Spleen (tissue), 7 donors: Measurements from ENCODE around the gene RERE.

ENCODE experiments used
- POLR2A ChIP-seq, 3 donors: fragments of 450-650 bp; IDR thresholded peaks; one replicate each; pipeline ENCODE4 v1.5.1; 2017; ENCODE audit warnings: antibody characterized with exemption in 3 of 3, mild to moderate bottlenecking in 1 of 3
- TF ChIP-seq, protein P1 (sequence below), 11 experiments: fragments of 200-600 bp in 7 of 11; fragments of 450-650 bp in 4 of 11; sonication (generic) in 4 of 11; IDR thresholded peaks in 8 of 11; conservative IDR thresholded peaks in 3 of 11; 1 replicate in 7 of 11; 2 replicates in 4 of 11; pipeline versions ENCODE4 v1.4.0 to v1.8.0; 2016 to 2021; ENCODE audit warnings: antibody characterized with exemption in 11 of 11, inconsistent platforms in 4 of 11, mild to moderate bottlenecking in 1 of 11
- donor health status: DM: no; HTN: no; CAD: no; lungs with moderate emphysema.
- donor health status: DM: no; HTN: no; CAD: no.
- donor health status: DM: no; HTN: no; CAD: no.

DNA sequence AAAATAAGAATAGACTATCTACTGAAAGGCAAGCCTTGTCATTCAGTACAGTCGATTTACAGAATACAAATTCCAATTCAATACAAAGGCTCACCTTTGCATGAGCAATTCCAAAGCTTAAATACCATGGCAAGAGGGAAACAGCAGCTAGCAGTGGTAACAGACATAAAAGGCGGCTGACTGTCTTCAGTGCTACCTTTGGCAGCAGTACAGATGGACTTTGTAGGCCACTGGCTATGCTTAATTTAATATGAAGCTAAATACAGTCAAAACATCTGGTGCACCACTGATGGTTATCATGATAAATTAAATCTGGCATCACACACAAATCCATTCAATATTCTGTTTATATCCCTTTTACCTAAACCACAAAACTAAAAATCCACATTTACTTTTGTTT lies 62.4 kb downstream of the RERE start:
- TF ChIP-seq, protein P1, sequence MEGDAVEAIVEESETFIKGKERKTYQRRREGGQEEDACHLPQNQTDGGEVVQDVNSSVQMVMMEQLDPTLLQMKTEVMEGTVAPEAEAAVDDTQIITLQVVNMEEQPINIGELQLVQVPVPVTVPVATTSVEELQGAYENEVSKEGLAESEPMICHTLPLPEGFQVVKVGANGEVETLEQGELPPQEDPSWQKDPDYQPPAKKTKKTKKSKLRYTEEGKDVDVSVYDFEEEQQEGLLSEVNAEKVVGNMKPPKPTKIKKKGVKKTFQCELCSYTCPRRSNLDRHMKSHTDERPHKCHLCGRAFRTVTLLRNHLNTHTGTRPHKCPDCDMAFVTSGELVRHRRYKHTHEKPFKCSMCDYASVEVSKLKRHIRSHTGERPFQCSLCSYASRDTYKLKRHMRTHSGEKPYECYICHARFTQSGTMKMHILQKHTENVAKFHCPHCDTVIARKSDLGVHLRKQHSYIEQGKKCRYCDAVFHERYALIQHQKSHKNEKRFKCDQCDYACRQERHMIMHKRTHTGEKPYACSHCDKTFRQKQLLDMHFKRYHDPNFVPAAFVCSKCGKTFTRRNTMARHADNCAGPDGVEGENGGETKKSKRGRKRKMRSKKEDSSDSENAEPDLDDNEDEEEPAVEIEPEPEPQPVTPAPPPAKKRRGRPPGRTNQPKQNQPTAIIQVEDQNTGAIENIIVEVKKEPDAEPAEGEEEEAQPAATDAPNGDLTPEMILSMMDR (IDR thresholded peaks at IDR 0.05 in 8 of 11, conservative IDR thresholded peaks at IDR 0.05 in 3 of 11) = no peak
- no peak for TF ChIP-seq POLR2A (IDR thresholded peaks at IDR 0.05)
